ENCODE results near the gene ZBTB7A. TPM values are rescaled to one million over a fixed set of nuclear protein-coding genes. Genes with fewer than 3 reads are reported as not detected.

The ZBTB7A gene
- total RNA-seq, 2 experiments from 2014 or later = 46.6 TPM

GRCh38 chr19:4064496-4065260, 2.0 kb downstream of the ZBTB7A start:
- H3K27ac Mint-ChIP-seq = peak overlapping the region; percentile 90
- CTCF ChIA-PET = no interaction called here
- peaks cover 42% of the 10 kb centered on the region for H3K4me1 Mint-ChIP-seq (ENCODE audit: low read depth)
- POLR2A ChIA-PET = interaction anchor here (0.6 to 0.7 kb wide), 2 partner anchors 12 to 16 kb away, joined by 3 read pairs; no protein-coding TSS in a partner anchor
- DNase-seq = peak; percentile 55
- no peaks in the 10 kb centered on the region for H3K9me3 Mint-ChIP-seq
- intact Hi-C loops (cut with micrococcal nuclease) = no loop called here
- no peaks in the 10 kb centered on the region for H3K27me3 Mint-ChIP-seq
- TF ChIP-seq, protein P1, sequence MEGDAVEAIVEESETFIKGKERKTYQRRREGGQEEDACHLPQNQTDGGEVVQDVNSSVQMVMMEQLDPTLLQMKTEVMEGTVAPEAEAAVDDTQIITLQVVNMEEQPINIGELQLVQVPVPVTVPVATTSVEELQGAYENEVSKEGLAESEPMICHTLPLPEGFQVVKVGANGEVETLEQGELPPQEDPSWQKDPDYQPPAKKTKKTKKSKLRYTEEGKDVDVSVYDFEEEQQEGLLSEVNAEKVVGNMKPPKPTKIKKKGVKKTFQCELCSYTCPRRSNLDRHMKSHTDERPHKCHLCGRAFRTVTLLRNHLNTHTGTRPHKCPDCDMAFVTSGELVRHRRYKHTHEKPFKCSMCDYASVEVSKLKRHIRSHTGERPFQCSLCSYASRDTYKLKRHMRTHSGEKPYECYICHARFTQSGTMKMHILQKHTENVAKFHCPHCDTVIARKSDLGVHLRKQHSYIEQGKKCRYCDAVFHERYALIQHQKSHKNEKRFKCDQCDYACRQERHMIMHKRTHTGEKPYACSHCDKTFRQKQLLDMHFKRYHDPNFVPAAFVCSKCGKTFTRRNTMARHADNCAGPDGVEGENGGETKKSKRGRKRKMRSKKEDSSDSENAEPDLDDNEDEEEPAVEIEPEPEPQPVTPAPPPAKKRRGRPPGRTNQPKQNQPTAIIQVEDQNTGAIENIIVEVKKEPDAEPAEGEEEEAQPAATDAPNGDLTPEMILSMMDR (IDR thresholded peaks at IDR 0.05) = no peak
- no peak for ATAC-seq
- H3K4me3 Mint-ChIP-seq = peak overlapping the region; percentile 89
- H3K36me3 Mint-ChIP-seq (ENCODE audit: low read depth) = peaks cover 14% of the 10 kb centered on the region

- TF ChIP-seq, protein P1 (IDR thresholded peaks at IDR 0.05) = no peak
- Mint-ChIP-seq H3K4me3 (peak overlapping the region; percentile 89), H3K9me3 (no peaks in the 10 kb centered on the region), H3K4me1 (ENCODE audit: low read depth) (peaks cover 40% of the 10 kb centered on the region), H3K36me3 (ENCODE audit: low read depth) (peaks cover 14% of the 10 kb centered on the region), H3K27ac (peak overlapping the region; percentile 90), H3K27me3 (no peaks in the 10 kb centered on the region)
- intact Hi-C loops (cut with micrococcal nuclease) = no loop called here
- DNase-seq (no peak), ATAC-seq (no peak)
- ChIA-PET CTCF (no interaction called here), POLR2A (no interaction called here)
Measured at GRCh38 chr19:4064149-4064495, 2.6 kb downstream of the ZBTB7A start.

- TF ChIP-seq, protein P1 (IDR thresholded peaks at IDR 0.05) = no peak
- ChIA-PET POLR2A (no interaction called here), CTCF (no interaction called here)
- no peaks in the 10 kb centered on the region for H3K27me3 Mint-ChIP-seq
- peak overlapping the region; percentile 90 for H3K27ac Mint-ChIP-seq
- intact Hi-C loops (cut with micrococcal nuclease) = no loop called here
- peaks cover 38% of the 10 kb centered on the region for H3K4me1 Mint-ChIP-seq (ENCODE audit: low read depth)
- no peaks in the 10 kb centered on the region for H3K9me3 Mint-ChIP-seq
- DNase-seq = no peak
- no peak for ATAC-seq
- peaks cover 14% of the 10 kb centered on the region for H3K36me3 Mint-ChIP-seq (ENCODE audit: low read depth)
- H3K4me3 Mint-ChIP-seq = peak overlapping the region; percentile 89
Measured at GRCh38 chr19:4063369-4064148, 3.1 kb downstream of the ZBTB7A start.

DNA sequence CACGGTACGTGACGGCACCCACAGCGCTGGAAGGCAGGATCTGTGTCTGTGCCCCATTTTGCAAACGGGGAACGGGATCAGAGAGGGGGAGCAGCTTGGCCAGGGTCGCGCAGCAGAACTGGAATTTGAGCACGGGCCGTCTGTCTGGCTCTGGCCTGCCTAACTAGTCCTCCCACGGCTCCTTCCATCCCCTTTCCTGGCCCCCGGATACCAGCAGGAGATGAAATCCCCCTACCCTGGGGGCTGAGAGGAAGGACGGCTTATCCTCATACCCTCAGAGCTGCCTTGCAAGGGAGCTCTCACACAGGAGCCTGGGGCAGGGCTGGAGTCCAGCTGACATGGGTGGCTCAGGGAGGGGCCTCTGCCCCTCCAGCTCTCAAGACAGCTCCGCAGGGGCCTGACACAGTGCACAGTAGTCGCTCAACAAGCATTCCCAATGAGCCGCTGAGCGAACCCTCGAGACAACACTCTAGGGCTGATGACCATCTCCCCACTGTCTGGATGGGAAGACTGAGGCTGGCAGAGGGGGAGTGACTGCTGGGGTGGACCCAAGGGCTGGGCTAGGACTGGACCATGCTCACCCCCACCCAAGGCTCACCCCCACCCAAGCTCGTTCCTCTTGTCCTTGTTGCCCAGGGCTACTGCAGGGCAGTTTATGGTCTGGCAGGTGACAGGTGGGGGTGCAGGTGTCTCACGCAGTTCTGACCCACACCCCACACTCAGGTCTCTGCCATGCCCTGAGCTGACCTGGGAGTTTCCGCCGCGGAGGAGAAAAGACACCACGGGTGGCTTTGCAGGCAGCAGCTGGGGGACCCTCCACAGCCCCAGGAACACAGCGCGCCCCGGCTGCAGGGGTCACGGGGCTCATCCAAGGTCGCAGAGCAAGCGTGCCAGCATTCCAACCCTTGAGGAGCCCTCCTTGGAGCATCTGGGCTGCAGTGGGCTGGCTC, 4.0 kb downstream of the ZBTB7A start:
- Mint-ChIP-seq H3K27me3 (no peaks in the 10 kb centered on the region), H3K36me3 (ENCODE audit: low read depth) (peaks cover 16% of the 10 kb centered on the region), H3K27ac (peak overlapping the region; percentile 68), H3K4me1 (ENCODE audit: low read depth) (peaks cover 37% of the 10 kb centered on the region), H3K4me3 (peak overlapping the region; percentile 89), H3K9me3 (no peaks in the 10 kb centered on the region)
- TF ChIP-seq, protein P1 (IDR thresholded peaks at IDR 0.05) = no peak
- DNase-seq = no peak
- ChIA-PET CTCF (no interaction called here), POLR2A (interaction anchor here (1.0 kb wide), 1 partner anchor 21 kb away, joined by 3 read pairs; no protein-coding TSS in a partner anchor)
- ATAC-seq = no peak
- intact Hi-C loops (cut with micrococcal nuclease) = no loop called here

Measured in activated CD8-positive, alpha-beta T cell treated with anti-CD3 and anti-CD28 coated beads for 36 hours (primary cell).